ENCODE results near the gene SBF2.

The SBF2 gene

DNA sequence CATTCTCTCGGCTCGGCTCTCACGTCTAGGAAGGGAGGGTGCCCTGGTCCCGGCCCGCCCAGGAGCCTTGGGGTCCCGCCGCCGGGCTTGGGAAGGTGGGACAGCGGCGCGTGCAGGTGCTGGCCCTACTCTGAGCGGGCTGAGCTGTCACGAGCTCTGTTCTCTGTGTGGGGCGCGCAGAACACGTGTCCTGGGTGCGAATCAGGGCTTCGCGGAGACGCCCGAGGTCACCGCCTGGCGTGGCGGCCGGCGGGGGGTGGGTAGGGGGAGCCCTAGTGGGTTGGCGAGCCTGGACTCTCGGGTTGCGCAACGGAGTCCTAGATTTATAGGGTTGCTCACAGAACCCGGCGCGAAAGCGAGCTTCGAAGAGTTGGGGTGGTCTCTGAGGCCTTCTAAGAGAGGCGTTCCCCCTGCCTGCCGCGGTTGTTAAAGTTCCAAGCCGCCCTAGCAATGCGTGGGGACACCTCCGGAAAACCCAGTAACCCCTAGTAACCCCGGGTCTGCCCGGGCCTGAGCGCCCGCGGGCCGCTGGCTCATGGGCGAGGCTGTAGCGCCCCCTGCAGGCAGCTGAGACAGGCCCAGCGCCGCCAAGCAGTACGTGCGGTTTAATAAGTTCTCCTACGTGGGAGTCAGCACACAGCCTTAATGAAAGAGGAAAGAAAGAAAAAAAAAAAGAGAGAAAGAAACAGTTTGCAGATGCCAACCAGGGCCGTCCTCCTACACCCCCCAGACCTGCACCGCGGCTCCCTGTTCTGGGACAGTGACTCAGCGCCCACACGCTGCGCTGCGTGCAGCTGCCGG is 13.6 kb upstream of the SBF2 start:
- DNase-seq (ENCODE audit: extremely low spot score) = peak; percentile 68
- TF ChIP-seq L3MBTL2 (conservative IDR thresholded peaks at IDR 0.05) (peak; percentile 85), HDGF (IDR thresholded peaks at IDR 0.05; ENCODE audit: borderline replicate concordance) (no peak)
- POLR2A ChIA-PET = interaction anchor here (2.5 kb wide), 1 partner anchor 549 kb away, joined by 14 read pairs; no protein-coding TSS in a partner anchor
- CTCF ChIA-PET = interaction anchor here (0.5 to 3.1 kb wide), 8 partner anchors 11 to 810 kb away, joined by 3 to 22 read pairs (median 4); no protein-coding TSS in a partner anchor

DNA sequence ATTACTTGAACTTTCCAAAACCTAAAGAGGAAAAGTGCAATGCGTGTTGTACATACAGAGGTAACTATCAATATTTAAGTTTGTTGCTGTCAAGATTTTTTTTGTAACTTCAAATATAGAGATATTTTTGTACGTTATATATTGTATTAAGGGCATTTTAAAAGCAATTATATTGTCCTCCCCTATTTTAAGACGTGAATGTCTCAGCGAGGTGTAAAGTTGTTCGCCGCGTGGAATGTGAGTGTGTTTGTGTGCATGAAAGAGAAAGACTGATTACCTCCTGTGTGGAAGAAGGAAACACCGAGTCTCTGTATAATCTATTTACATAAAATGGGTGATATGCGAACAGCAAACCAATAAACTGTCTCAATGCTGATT is 13.0 kb upstream of the SBF2 start:
- ChIA-PET POLR2A (interaction anchor here (1.0 to 2.5 kb wide), 2 partner anchors 16 to 548 kb away, joined by 3 to 14 read pairs; no protein-coding TSS in a partner anchor), CTCF (interaction anchor here (0.5 to 3.1 kb wide), 8 partner anchors 49 to 810 kb away, joined by 3 to 22 read pairs (median 4); no protein-coding TSS in a partner anchor)
- DNase-seq (ENCODE audit: extremely low spot score) = no peak
- TF ChIP-seq ELF4 (IDR thresholded peaks at IDR 0.05) (no peak), ARNT (IDR thresholded peaks at IDR 0.05) (no peak), CTBP1 (IDR thresholded peaks at IDR 0.05; ENCODE audit: borderline replicate concordance) (no peak), SP1 (IDR thresholded peaks at IDR 0.05) (no peak), HDGF (IDR thresholded peaks at IDR 0.05; ENCODE audit: borderline replicate concordance) (no peak)
- TF ChIP-seq, protein P1, sequence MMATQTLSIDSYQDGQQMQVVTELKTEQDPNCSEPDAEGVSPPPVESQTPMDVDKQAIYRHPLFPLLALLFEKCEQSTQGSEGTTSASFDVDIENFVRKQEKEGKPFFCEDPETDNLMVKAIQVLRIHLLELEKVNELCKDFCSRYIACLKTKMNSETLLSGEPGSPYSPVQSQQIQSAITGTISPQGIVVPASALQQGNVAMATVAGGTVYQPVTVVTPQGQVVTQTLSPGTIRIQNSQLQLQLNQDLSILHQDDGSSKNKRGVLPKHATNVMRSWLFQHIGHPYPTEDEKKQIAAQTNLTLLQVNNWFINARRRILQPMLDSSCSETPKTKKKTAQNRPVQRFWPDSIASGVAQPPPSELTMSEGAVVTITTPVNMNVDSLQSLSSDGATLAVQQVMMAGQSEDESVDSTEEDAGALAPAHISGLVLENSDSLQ (IDR thresholded peaks at IDR 0.05) = no peak

DNA sequence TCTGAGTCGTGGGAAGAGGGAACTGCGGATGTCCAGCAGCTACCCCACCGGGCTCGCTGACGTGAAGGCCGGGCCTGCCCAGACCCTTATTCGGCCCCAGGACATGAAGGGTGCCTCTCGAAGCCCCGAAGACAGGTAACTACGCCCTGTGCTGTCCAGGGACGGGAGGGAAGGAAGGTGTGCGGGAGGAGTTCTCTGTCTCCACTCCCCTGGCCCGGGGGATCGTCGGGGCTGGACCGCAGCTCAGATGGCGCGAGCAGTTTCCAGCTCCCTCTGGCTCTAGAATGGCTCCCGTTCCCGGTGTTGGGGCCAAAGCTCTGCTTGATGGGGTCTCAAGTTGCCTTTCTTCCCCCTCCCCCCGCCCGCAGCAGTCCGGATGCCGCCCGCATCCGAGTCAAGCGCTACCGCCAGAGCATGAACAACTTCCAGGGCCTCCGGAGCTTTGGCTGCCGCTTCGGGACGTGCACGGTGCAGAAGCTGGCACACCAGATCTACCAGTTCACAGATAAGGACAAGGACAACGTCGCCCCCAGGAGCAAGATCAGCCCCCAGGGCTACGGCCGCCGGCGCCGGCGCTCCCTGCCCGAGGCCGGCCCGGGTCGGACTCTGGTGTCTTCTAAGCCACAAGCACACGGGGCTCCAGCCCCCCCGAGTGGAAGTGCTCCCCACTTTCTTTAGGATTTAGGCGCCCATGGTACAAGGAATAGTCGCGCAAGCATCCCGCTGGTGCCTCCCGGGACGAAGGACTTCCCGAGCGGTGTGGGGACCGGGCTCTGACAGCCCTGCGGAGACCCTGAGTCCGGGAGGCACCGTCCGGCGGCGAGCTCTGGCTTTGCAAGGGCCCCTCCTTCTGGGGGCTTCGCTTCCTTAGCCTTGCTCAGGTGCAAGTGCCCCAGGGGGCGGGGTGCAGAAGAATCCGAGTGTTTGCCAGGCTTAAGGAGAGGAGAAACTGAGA is 12.2 kb upstream of the SBF2 start:
- ChIA-PET CTCF (interaction anchor here (0.6 to 1.6 kb wide), 6 partner anchors 13 to 330 kb away, joined by 3 to 4 read pairs (median 3); no protein-coding TSS in a partner anchor), POLR2A (interaction anchor here (0.7 to 3.4 kb wide), 9 partner anchors 9 to 547 kb away, joined by 3 to 15 read pairs (median 4); no protein-coding TSS in a partner anchor)
- no peak for TF ChIP-seq SP1 (IDR thresholded peaks at IDR 0.05)
- no peak for TF ChIP-seq BHLHE40 (IDR thresholded peaks at IDR 0.05; ENCODE audit: borderline replicate concordance)
- TF ChIP-seq NFRKB (IDR thresholded peaks at IDR 0.05) = no peak
- TF ChIP-seq ELF4 (IDR thresholded peaks at IDR 0.05) = no peak
- TF ChIP-seq TARDBP (IDR thresholded peaks at IDR 0.05) = no peak
- TF ChIP-seq FOXA1 (IDR thresholded peaks at IDR 0.05) = no peak
- no peak for TF ChIP-seq FOXM1 (IDR thresholded peaks at IDR 0.05; ENCODE audit: borderline replicate concordance)
- no peak for TF ChIP-seq SUZ12 (IDR thresholded peaks at IDR 0.05)
- no peak for TF ChIP-seq ARNT (IDR thresholded peaks at IDR 0.05)
- TF ChIP-seq ZNF384 (IDR thresholded peaks at IDR 0.05) = no peak
- TF ChIP-seq L3MBTL2 (conservative IDR thresholded peaks at IDR 0.05) = no peak
- TF ChIP-seq, protein P1 (IDR thresholded peaks at IDR 0.05) = no peak
- TF ChIP-seq CTBP1 (IDR thresholded peaks at IDR 0.05; ENCODE audit: borderline replicate concordance) = no peak
- no peak for TF ChIP-seq HDGF (IDR thresholded peaks at IDR 0.05; ENCODE audit: borderline replicate concordance)
- TF ChIP-seq FOXK2 (IDR thresholded peaks at IDR 0.05) = no peak
- no peak for TF ChIP-seq LEF1 (IDR thresholded peaks at IDR 0.05; ENCODE audit: borderline replicate concordance)
- DNase-seq (ENCODE audit: extremely low spot score) = no peak

DNA sequence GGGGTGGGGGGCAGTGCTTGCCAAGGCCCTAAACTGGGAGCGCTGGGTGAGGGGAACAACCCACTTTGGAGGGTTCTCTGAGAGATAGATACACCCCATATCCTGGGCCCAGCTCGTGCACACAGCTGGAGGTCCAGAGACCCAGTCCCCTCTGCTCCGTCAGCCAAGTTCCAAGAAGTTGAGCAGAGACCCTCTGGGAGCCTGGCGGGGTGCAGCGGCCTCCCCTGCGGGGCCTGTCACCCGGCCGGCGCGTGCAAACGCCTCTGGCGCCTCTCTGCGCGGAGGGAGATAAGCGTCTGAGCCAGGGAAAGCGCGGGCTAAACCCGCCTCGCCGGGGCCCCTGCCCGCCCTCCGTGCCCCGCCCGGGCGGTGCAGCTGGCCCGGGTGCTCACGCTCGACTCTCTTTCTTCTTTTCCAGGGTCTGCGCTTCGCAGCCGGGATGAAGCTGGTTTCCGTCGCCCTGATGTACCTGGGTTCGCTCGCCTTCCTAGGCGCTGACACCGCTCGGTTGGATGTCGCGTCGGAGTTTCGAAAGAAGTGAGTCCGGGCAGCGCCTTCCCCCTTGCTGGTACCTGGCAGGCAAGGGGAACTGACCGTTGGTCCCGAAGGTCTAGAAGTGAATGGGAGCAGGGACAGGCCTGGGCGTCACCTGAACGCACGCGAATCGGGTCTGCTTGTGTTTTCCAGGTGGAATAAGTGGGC is 11.4 kb upstream of the SBF2 start:
- CTCF ChIA-PET = interaction anchor here (0.6 to 1.6 kb wide), 6 partner anchors 13 to 329 kb away, joined by 3 read pairs; no protein-coding TSS in a partner anchor
- DNase-seq (ENCODE audit: extremely low spot score) = peak; percentile 41
- POLR2A ChIA-PET = interaction anchor here (0.9 to 3.4 kb wide), 17 partner anchors 8 to 844 kb away, joined by 3 to 27 read pairs (median 4); partner anchors contain the start of genes SBF2 and ZNF143
- no peak for TF ChIP-seq FOXK2 (IDR thresholded peaks at IDR 0.05)
- TF ChIP-seq L3MBTL2 (conservative IDR thresholded peaks at IDR 0.05) = peak; percentile 62

DNA sequence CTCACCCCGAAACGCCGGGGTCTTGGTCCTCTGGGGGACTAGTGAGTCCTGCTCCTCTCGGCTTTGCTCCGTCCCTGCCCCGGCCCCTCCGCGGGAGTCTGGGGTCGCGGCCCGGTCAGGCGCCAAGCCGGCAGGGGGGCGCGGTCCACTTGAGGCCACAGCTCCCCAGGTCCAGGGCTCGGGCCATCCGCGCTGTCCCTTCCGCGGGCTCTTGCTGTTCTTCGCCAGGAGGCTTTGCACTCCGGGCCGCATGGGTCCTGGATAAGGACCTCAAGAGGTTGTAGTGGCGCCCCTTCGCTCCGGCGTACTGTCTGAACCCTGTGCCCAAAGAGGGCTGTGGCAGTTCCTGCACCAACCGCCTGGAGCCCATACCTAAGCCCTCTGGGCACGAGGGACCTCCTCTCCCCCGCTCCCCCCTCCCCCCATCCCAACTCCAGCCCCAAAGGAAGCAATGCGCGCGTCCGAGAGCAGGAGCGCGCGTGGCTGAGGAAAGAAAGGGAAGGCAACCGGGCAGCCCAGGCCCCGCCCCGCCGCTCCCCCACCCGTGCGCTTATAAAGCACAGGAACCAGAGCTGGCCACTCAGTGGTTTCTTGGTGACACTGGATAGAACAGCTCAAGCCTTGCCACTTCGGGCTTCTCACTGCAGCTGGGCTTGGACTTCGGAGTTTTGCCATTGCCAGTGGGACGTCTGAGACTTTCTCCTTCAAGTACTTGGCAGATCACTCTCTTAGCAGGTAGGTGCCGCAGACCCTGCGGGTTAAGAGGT is 10.7 kb upstream of the SBF2 start, which contains the start of gene ADM:
ADM (plus strand) TSS at position 579 of the 767 bp plus-strand sequence. CDS start 628 bp downstream, outside the sequence.
- TF ChIP-seq TARDBP (IDR thresholded peaks at IDR 0.05) = no peak
- no peak for TF ChIP-seq FOXA1 (IDR thresholded peaks at IDR 0.05)
- peak; percentile 60 for TF ChIP-seq L3MBTL2 (conservative IDR thresholded peaks at IDR 0.05)
- POLR2A ChIA-PET = interaction anchor here (0.8 to 3.4 kb wide), 21 partner anchors 9 to 990 kb away, joined by 3 to 27 read pairs (median 4); partner anchors contain the start of genes SBF2 and ZNF143
- CTCF ChIA-PET = interaction anchor here (0.6 to 1.9 kb wide), 8 partner anchors 10 to 550 kb away, joined by 3 to 11 read pairs (median 3); no protein-coding TSS in a partner anchor
- peak; percentile 84 for DNase-seq (ENCODE audit: extremely low spot score)

Data from HEK293T (cell line).